GM20000 (cell line): ENCODE data around the gene PTPRN2.

ENCODE experiments used
- DNase-seq: peaks from one replicate; pipeline ENCODE4 v3.0.0; 2012; ENCODE audit warnings: low spot score
- CTCF ChIP-seq: IDR thresholded peaks from 2 replicates; pipeline ENCODE4 v1.5.1; 2012; ENCODE audit warnings: mild to moderate bottlenecking, control low read depth; ENCODE audit errors: extremely low read depth, missing control alignments

Gene PTPRN2

GRCh38 chr7:157975401-157976372 is 611.9 kb downstream of the PTPRN2 start:
- DNase-seq = no peak
- no peak for TF ChIP-seq CTCF

- no peak for DNase-seq
- TF ChIP-seq CTCF = no peak
These were observed 612.9 kb downstream of the PTPRN2 start for GRCh38 chr7:157974678-157975230.

- no peak for TF ChIP-seq CTCF
These were observed 613.5 kb downstream of the PTPRN2 start for GRCh38 chr7:157973971-157974677.

GRCh38 chr7:157972914-157973313 is 614.7 kb downstream of the PTPRN2 start:
- no peak for DNase-seq
- TF ChIP-seq CTCF = no peak

More at GRCh38 chr7:157973971-157974677, 613.5 kb downstream of the PTPRN2 start:
- DNase-seq = no peak

GRCh38 chr7:157971501-157971900 is 616.1 kb downstream of the PTPRN2 start:
- no peak for DNase-seq
- TF ChIP-seq CTCF = no peak

- no peak for DNase-seq
- TF ChIP-seq CTCF = no peak
These were observed 616.9 kb downstream of the PTPRN2 start for GRCh38 chr7:157970744-157971143.

GRCh38 chr7:157969995-157970394 is 617.6 kb downstream of the PTPRN2 start:
- DNase-seq = no peak
- TF ChIP-seq CTCF = no peak
